Bronchial epithelial cell (primary cell): ENCODE data around the gene PM20D2. TPM values are rescaled to one million over a fixed set of nuclear protein-coding genes. Genes with fewer than 3 reads are reported as not detected.
A peak's percentile ranks its signal among the peaks of the same experiment; 100 is the strongest.

Source experiments
- DNase-seq: peaks from one replicate; pipeline ENCODE4 v3.0.0-alpha.2; 2010; ENCODE audit warnings: low read depth
- FAIRE-seq: peaks from 2 replicates; lab custom pipeline; 2011; peaks lifted over from hg19 to GRCh38; lab: Jason Lieb, UNC
- H3K27me3 ChIP-seq: 2 replicates; pipeline ENCODE4 v1.5.1; 2011; ENCODE audit warnings: low read length; ENCODE audit not compliant: control insufficient read depth, insufficient read depth
- H3K36me3 ChIP-seq: 2 replicates; pipeline ENCODE4 v1.5.1; 2011; ENCODE audit warnings: low read length; ENCODE audit not compliant: control insufficient read depth, insufficient read depth
- H3K4me3 ChIP-seq: 2 replicates; pipeline ENCODE4 v1.5.1; 2011; ENCODE audit warnings: mild to moderate bottlenecking, low read depth, low read length, control low read depth
- CTCF ChIP-seq: IDR thresholded peaks from 2 replicates; pipeline ENCODE4 v1.5.1; 2011; ENCODE audit warnings: mild to moderate bottlenecking, moderate library complexity, low read length, control low read depth, inconsistent platforms; ENCODE audit not compliant: insufficient read depth, severe bottlenecking
- total RNA-seq: library from RNA; depleted of rRNA; stranded (reverse); fragments of >200 nt; gene quantifications from 2 replicates; pipeline ENCODE4 v1.2.1, GENCODE V29; 2014

The PM20D2 gene
- total RNA-seq, 1 donor from 2014 or later, result 7.1 TPM

GRCh38 chr6:89146718-89147700 lies 1.2 kb downstream of the PM20D2 start:
- FAIRE-seq (no peak), DNase-seq (peak; percentile 60)
- no peak for TF ChIP-seq CTCF
- Histone ChIP-seq H3K4me3 (peak overlapping the region; percentile 74), H3K36me3 (no peaks in the 10 kb centered on the region), H3K27me3 (no peaks in the 10 kb centered on the region)

- TF ChIP-seq CTCF, result no peak
- no peak for FAIRE-seq
- DNase-seq, result no peak
- H3K27me3 ChIP-seq, result no peaks in the 10 kb centered on the region
- no peak overlapping the region for H3K4me3 ChIP-seq
- H3K36me3 ChIP-seq, result no peaks in the 10 kb centered on the region
These were observed 2.3 kb downstream of the PM20D2 start for GRCh38 chr6:89148016-89148750.

- no peak for FAIRE-seq
- no peaks in the 10 kb centered on the region for H3K27me3 ChIP-seq
- TF ChIP-seq CTCF, result no peak
- DNase-seq, result no peak
- no peaks in the 10 kb centered on the region for H3K36me3 ChIP-seq
- H3K4me3 ChIP-seq, result no peak overlapping the region
These were observed 8.3 kb downstream of the PM20D2 start for GRCh38 chr6:89154131-89154530.

- no peak for TF ChIP-seq CTCF
- FAIRE-seq (no peak), DNase-seq (no peak)
- no peaks in the 10 kb centered on the region for H3K27me3 ChIP-seq
- H3K36me3 ChIP-seq, result no peaks in the 10 kb centered on the region
- H3K4me3 ChIP-seq, result no peak overlapping the region
These were observed 14.7 kb downstream of the PM20D2 start for GRCh38 chr6:89160331-89161092.

- DNase-seq (no peak), FAIRE-seq (no peak)
- Histone ChIP-seq H3K36me3 (no peaks in the 10 kb centered on the region), H3K27me3 (no peaks in the 10 kb centered on the region), H3K4me3 (no peak overlapping the region)
- no peak for TF ChIP-seq CTCF
These were observed 15.6 kb downstream of the PM20D2 start for GRCh38 chr6:89161326-89162046.
